Measurements from ENCODE around the gene TPX2.

Gene TPX2

DNA sequence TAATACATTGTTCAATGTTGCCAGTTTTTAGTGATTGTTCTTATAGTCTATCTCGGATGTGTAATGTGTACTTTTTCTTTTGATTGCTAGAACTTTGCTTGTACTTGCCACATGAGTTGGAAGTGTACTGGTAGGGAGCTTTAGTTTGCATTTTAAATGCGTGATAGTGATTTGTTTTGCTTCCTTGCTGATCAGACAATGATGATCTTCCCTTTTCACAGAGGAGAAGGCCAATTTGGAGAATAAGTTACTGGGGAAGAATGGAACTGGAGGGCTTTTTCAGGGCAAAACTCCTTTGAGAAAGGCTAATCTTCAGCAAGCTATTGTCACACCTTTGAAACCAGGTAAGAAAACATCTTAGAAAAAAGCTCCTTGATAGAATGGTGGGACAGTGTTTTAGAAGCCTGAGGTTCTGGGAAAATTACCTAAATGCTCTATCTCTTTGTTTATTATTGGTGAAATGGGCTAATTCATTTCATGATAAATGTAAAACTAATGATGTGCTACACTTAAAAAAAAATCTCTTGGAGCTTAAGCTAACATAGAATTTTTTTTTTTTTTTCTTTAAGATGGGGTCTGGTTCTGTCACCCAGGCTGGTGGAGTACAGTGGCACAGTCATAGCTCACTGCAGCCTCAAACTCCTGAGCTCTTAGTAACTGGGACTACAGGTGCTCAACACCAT is 20.9 kb downstream of the TPX2 start:
- no peak for DNase-seq (ENCODE audit: low read depth in 2 of 2)

DNA sequence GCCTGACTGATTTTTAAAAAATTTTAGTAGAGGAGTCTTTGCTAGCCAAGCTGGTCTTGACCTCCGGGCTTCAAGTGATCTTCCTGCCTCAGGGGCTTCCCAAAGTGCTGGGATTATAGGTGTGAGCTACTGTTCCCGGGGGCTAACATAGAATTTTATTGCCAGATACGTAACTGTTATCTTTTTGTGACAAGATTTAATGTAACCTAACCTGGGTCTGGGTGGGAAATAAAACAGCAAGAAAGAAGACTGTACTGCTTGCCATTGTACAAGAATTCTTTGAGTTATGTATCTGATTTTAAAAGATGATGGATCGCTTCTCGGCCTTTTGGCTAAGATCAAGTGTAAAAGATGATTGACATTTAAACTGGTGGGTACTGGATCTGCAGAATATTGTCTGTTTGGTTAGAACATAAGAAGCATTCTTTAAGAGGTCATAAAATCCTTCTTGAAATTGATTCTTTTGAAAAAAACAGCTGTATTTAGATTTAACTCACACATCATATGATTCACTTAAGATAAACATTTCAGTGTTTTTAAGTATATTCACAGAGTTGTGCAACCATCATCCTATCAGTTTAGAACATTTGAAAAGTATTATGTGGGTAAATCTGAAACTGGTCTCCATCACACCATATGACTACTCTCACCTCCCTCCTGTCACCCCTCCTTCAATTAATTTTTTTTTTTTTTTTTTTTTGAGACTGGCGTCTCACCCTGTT is 21.6 kb downstream of the TPX2 start:
- no peak for DNase-seq (ENCODE audit: low read depth in 2 of 2)

DNA sequence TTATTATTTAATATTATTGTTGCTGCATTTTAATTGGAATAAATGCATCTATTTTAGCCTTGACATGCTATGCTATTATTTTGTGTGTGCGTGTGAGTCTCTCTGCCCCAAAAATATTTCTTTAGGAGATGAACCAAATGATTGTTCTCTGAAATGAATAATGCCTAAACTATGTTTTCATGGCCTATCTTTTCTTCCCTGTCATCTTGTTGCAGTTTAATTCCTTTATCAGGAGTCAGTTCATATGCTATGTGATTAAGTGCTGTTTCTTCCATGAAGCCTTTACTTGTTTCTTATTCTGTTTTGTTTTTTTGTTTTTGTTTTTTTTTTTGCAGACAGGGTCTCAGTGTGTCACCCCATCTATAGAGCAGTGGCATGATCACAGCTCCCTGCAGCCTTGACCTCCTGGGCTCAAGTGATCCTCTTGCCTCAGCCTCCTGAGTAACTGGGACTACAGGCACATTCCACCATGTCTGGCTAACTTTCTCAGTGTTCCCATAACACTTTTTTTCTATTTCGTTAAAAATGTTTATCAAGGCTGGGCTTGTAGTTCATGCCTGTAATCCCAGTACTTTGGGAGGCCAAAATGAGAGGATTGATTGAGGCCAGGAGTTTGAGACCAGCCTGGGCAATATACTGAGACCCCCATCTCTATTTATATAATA is 25.7 kb downstream of the TPX2 start:
- no peak for DNase-seq (ENCODE audit: low read depth in 2 of 2)

DNA sequence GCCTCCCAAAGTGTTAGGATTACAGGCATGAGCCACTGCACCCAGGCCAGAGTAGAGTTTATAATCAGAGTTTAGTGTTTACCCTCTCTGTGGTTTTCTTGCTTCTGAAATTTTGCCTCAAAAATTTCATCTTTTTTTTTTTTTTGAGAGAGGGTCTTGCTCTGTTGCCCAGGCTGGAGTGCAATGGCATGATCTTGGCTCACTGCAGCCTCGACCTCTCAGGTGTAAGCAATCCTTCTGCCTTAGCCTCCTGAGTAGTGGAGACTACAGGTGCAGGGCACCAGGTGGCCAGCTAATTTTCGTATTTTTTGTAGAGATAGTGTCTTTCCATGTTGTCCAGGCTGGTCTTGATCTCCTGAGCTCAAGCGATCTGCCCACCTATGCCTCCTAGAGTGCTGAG is 28.7 kb downstream of the TPX2 start:
- no peak for DNase-seq (ENCODE audit: low read depth in 2 of 2)

DNA sequence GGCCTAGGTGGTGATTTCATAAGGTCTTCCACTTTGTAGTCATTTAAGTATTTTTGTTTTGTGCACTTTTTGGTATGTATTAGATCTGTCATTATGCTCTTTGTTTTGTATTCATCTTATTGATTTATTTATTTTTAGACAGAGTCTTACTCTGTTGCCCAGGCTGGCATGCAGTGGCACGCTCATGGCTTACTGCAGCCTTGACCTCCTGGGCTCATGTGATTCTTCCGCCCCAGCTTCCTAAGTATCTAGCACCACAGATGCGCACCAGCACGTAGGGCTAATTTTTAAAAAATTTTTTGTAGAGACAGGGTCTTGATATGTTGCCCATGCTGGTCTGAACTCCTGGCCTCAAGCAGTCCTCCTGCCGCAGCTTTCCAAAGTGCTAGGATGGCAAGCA is 30.6 kb downstream of the TPX2 start:
- no peak for DNase-seq (ENCODE audit: low read depth in 2 of 2)

DNA sequence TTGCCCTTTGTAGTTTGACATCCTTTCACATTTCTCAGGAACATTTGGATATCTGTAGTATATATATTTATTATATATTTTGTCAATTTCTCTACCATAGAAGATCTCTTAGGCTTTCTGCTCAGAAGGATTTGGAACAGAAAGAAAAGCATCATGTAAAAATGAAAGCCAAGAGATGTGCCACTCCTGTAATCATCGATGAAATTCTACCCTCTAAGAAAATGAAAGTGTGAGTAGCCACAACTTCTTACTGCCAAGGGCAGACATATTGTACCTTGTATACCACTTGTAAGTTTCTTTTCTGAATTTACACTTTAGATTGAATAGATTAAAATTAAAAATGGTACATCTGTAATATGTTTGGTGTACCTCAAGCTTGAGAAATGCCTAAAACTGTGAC is 31.2 kb downstream of the TPX2 start:
- DNase-seq (ENCODE audit: low read depth in 2 of 2), result no peak

DNA sequence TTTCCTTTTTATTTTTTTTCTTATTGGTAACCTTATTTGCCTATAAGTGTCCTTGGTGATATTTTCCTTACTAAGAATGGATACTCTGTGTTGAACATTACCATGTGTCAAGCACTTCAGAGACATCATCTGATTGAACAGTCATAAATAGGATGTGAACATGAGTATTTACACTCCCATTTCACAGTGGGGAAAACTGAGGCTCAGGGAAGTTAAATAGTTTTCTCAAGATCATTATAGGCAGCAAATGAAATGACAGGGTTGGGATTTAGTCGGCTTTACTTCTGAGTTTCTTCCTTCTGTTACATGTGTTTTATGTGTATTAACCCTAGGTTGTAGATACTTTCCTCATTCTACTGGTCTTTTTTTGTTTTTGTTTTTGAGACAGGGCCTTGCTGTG is 35.3 kb downstream of the TPX2 start:
- no peak for DNase-seq (ENCODE audit: low read depth in 2 of 2)

DNA sequence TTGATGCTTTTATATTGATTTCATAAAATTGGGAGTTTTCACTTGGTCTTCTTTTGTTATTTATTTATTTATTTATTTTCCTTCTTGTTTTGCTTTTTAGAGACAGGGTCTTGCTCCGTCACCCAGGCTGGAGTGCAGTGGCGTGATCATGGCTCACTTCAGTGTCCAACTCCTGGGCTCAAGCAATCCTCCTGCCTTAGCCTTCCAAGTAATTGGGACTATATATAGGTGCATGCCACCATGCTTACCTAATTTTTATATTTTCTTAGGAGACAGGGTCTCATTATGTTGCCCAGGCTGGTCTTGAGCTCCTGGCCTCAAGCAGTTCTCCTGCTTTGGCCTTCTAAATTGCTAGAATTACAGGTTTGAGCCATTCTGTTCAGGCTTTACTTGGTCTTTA is 41.7 kb downstream of the TPX2 start:
- no peak for DNase-seq (ENCODE audit: low read depth in 2 of 2)

DNA sequence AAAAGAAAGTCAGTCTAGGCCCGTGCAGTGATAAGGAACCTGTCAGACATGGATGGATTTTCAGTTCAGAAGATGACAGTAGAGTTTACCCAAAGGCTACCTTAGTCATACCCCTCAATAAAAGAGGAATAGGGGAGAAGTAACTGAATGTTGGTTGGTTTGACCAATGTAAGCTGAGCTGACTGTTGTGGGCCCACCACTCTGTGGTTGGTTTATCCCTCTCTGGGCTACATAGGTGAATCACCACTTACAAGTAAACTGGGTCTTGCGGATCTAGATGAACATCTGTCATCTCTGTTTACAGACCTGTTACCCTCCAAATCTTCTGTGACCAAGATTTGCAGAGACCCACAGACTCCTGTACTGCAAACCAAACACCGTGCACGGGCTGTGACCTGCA is 42.9 kb downstream of the TPX2 start:
- DNase-seq (ENCODE audit: low read depth in 2 of 2), result no peak

DNA sequence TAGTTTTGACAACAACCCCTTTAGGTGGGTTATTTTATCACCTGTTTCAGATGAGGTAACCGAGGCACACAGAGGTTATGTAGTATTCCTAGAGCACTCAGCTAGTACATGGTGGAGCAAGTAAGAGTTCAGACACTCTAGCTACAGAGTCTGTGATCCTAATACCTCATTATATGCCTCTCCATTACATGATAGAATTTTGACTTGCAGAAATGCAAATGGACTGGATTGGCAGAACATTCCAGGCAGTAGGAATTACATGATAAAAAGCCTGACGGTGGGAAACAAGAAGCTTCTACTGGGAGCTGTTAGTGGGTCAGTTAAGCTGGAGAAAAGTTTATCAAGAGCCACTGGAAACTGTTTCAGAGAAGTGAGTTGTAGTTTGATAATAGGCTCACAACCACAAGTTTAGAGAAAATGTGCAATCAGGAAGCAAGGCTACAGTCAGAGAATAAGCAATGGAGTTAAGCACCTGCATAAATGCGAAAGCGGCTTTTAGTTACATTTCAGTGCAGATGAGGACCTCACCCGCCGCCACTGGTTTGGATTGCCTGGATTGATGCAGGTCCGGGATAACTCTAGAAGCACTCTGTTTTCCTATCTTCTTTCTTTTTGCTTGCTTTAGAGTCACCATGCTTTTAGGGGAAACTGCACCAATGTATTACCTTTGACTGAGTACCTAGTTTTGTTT is 45.4 kb downstream of the TPX2 start:
- no peak for DNase-seq (ENCODE audit: low read depth in 2 of 2)

DNA sequence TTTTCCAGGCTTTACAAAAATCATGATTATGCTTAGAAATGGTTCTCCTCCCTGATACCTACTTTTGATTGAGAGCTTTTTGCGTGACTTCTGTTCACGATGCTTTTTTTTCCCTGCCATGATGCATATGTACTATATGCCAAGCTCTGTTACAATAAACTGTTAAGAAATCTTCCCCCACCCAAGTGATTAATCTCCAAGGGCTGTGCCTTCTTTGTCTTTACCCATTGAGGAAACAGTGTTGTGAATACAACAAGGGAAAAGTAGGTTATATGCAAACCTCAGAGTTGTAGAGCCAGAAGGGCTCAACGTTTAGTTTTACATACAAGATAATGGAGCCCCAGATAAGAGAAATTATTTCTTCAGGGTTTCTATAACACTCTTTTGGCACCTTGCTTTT is 46.0 kb downstream of the TPX2 start:
- no peak for DNase-seq (ENCODE audit: low read depth in 2 of 2)

DNA sequence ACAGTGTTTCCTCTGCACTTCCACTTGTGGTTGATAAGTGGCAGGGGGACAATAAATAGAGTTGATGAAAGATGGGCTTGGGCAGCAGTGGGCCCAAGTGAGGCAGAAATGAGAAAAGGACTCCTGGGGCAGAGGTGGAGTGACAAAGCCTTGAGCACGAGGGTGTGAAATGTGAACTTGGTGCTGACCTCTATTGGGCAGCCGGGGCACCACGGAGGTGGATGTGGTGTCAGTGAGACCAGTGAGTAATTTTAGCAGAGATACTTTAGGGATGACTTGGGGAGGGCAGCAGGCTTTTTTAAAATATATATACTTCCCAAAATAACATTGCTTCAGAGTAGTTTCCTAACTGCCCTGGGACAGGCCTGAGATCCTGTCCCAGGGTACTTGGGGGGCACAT is 49.5 kb downstream of the TPX2 start:
- DNase-seq (ENCODE audit: low read depth in 2 of 2), result no peak

DNA sequence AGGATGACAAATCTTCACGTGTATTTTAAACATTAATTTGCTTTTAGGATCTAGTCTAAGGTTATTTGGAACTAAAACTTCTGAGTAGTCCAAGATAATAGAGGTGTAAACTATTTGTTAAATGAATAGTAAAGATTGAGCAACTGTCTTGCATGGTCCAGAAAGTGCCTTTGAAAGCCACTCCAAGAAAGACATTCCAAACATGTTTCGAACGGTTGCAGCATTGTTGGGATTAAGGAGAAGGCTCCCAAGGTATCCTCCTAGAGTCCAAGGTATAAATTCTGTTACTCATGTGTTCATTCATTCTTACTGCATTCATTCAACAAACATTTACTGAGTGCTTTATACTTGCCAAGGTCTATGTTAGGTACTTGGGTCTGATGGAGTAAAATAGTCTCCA is 51.3 kb downstream of the TPX2 start:
- DNase-seq (ENCODE audit: low read depth in 2 of 2), result no peak

DNA sequence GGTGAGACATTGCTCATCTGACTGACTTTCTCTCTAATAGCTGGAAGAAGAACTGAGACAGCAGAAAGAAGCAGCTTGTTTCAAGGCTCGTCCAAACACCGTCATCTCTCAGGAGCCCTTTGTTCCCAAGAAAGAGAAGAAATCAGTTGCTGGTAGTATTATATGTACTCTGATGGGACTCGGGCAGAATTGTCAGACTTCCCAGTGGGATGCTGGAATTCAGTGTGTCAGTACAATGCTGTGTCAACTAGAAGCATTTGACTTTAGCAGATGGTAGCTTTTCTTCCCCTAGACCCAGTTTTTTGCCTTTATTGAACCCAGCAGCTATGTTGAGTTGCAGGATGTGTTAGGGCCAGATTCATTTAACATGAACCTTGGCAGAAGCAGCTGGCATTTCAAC is 58.3 kb downstream of the TPX2 start:
- DNase-seq (ENCODE audit: low read depth in 2 of 2), result no peak

DNA sequence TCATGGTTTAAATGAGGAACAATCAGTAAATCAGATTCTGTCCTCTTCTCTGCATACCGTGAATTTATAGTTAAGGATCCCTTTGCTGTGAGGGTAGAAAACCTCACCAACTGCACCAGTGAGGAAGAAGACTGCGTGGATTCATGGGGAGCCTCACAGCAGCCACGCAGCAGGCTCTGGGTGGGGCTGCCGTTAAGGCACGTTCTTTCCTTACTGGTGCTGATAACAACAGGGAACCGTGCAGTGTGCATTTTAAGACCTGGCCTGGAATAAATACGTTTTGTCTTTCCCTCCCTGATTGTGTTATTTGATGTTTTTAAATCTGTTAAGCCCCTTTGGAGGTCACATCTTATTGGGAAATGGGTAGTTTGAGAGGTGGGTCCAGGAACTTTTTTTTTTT is 62.4 kb downstream of the TPX2 start:
- no peak for DNase-seq (ENCODE audit: low read depth in 2 of 2)

DNA sequence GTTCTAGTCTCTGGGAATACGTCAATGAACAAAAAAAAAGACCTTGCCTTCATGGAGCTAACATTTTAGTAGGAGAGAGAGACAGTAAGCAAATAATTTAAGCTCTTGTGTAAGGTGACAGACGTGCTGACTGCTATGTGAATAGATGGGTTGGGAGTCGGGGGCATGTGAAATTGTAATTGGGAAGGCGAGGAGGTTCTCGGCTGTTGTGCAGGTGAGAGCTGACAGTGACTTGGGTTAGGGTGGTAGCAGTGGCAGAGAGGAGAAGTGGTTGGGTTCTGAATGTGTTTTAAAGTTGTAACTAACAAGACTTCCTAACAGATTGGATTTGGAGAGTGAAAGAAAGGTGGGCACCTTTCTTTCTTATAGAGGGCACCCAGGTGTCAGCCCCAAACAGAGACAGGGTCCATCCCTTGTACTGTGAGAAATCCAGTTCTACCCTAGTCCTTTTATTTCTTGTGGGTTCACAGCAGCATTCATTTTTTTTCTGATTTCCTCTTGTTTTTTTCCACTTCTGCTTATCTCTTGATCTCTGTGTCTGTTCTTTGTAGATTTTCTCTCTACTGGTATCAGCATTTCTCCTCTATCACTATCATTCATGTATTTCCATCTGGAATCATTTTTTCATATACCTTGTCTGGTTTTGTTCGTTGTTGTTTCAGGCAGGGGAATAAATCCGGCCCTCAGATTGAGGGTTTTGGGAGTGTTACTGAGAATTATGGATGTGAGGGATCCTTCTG is 64.6 kb downstream of the TPX2 start:
- DNase-seq (ENCODE audit: low read depth in 2 of 2), result no peak

DNA sequence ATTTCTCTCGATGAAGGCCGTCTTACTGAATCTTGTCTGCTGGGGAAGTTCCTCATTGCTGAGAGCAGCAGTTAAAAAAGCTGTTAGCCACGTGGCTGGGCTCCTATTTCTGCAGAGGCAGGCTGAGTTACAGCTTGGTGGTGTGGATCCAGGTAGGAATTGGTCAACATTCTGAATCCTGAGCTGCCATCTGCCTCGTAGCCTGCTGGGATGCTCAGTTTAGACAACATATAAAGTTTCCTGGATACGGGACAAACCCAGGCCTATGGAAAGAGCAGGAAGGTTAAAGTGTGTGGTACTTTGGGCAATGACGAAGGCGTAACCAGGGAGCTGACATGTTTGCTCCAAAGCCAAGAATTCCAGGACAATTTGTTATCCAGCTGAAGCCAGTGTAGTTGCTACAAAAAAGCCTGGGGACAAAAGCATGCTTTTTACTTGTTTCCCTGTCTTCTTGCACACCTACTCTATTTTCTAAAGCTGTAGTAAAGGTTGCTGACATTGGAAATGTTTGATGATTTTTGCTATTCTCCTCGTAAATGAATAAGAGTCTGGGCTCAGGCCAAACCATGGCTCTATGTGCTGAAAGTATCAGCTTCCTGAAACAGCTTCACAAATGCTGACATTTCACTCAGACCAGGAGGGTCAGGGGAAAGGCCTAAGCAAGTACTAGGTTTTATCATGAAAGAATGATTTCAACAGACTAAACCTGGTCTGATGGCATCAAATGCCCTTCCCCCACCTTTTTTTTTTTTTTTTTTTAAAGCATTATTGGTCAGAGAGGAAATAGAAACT is 67.7 kb downstream of the TPX2 start:
- DNase-seq (ENCODE audit: low read depth in 2 of 2), result no peak

DNA sequence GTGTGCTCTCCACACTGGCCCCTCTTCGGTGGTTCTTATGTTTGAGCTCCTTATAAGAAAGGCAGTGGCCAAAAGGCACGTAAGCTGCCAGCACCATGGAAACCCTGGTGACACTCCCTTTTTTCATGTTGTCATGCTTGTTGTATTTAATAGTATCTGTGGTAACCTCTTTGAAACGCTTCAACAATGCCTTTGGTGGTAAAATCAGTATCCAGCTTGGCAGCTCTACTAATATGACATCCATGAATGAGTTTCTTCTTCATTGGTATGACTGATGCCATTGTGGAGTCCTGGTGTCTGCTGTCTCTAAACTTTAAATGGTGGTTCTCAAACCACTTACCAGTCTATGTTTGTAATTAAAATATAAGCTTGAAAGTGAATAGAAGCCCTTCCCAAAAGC is 69.4 kb downstream of the TPX2 start:
- DNase-seq (ENCODE audit: low read depth in 2 of 2), result no peak

DNA sequence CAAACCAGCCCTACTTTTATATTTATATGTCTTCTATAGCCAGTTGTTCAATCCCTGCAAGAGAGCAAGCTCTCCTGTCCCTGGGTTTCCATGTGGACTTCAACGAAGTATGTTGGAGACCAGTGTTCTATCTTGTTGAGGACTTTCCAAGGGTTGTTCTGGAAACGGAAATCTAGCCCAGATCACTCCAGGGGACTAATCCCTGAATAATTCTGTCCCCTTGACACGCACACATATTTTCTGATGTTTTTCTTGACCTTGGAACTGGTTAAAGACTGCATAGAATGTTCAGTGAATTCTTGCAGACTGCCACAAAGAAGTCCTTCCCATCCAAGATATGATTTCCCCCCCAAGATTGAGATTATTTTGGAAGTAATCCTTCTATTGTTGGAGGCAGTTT is 70.6 kb downstream of the TPX2 start:
- no peak for DNase-seq (ENCODE audit: low read depth in 2 of 2)

DNA sequence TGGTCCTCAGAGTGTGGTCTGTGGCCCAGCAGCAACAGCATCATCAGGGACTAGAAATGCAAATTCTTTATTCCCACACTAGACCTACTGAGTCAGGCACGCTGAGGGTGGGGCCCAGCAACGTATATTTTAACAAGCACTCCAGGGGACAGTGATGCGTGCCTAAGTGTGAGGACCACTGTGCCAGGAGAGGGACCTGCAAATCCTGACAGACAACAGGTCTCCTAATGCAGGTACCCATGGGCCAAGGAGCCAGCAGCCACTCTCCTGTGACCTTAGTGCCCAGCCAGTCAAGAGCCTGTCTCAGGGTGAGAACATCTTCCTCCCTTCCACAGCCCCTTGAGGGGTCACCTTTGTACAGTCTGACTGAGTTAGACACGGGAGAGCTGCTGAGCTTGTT is 72.1 kb downstream of the TPX2 start:
- DNase-seq (ENCODE audit: low read depth in 2 of 2), result no peak

Measured in stimulated activated CD8-positive, alpha-beta memory T cell treated with anti-CD3 and anti-CD28 coated beads, Interleukin-15, amount 100 ng/mL, for 4 hours (primary cell).